Left ventricle myocardium inferior (tissue), 1 donor: Measurements from ENCODE around the gene ARAF. TPM values are rescaled to one million over a fixed set of nuclear protein-coding genes. Genes with fewer than 3 reads are reported as not detected.

Experiments
- DNase-seq: peaks from one replicate; pipeline ENCODE4 v3.0.0-alpha.2; 2020
- H3K27ac ChIP-seq: fragments of 200-600 bp; replicated peaks from 2 replicates; pipeline ENCODE4 v1.8.0; 2021
- H3K27me3 ChIP-seq: fragments of 200-600 bp; 2 replicates; pipeline ENCODE4 v1.8.0; 2021; ENCODE audit warnings: low read depth
- H3K36me3 ChIP-seq: fragments of 200-600 bp; 2 replicates; pipeline ENCODE4 v1.8.0; 2021
- H3K4me1 ChIP-seq: fragments of 200-600 bp; 2 replicates; pipeline ENCODE4 v1.8.0; 2021
- H3K4me3 ChIP-seq: fragments of 200-600 bp; 2 replicates; pipeline ENCODE4 v1.8.0; 2021; ENCODE audit warnings: mild to moderate bottlenecking, moderate library complexity
- H3K9me3 ChIP-seq: fragments of 200-600 bp; replicated peaks from 2 replicates; pipeline ENCODE4 v1.8.0; 2021
- CTCF ChIP-seq: fragments of 200-600 bp; IDR thresholded peaks from 2 replicates; pipeline ENCODE4 v1.8.0; 2021; ENCODE audit warnings: antibody characterized with exemption, mild to moderate bottlenecking, borderline replicate concordance
- intact Hi-C: fragments of 100-400 bp; cut with micrococcal nuclease; formaldehyde crosslinking; loops from one replicate; pipeline ENCODE4 v1.11.0; 2022
- total RNA-seq: library from RNA; stranded (reverse); fragmentation: NEBNext Ultra II Directional; extraction: Animal tissue kit (Norgen Biotek cat#: 25700); gene quantifications from one replicate; pipeline ENCODE4 v1.2.1, GENCODE V29; 2021
- donor health status: DM: no; HTN: yes; CAD: no; lungs with severe emphysema.

The ARAF gene
- total RNA-seq, 1 donor from 2014 or later = 76.4 TPM

- Histone ChIP-seq H3K4me3 (no peak overlapping the region), H3K9me3 (no peaks in the 10 kb centered on the region), H3K36me3 (peaks cover 56% of the 10 kb centered on the region), H3K27ac (no peak overlapping the region), H3K4me1 (peaks cover 2% of the 10 kb centered on the region), H3K27me3 (no peaks in the 10 kb centered on the region)
- peak; percentile 42 for TF ChIP-seq CTCF
- intact Hi-C loops = no loop called here
- no peak for DNase-seq
Observed at GRCh38 chrX:47568656-47569295, 7.8 kb downstream of the ARAF start.

- no peak overlapping the region for H3K4me3 ChIP-seq
- DNase-seq = no peak
- no peak overlapping the region for H3K27ac ChIP-seq
- peaks cover 5% of the 10 kb centered on the region for H3K4me1 ChIP-seq
- H3K9me3 ChIP-seq = no peaks in the 10 kb centered on the region
- peaks cover 39% of the 10 kb centered on the region for H3K36me3 ChIP-seq
- no peaks in the 10 kb centered on the region for H3K27me3 ChIP-seq
- TF ChIP-seq CTCF = no peak
- intact Hi-C loops = no loop called here
Observed at GRCh38 chrX:47570794-47571193, 9.8 kb downstream of the ARAF start.

GRCh38 chrX:47571215-47571614 lies 10.2 kb downstream of the ARAF start:
- intact Hi-C loops = no loop called here

GRCh38 chrX:47571896-47572295 lies 10.9 kb downstream of the ARAF start:
- H3K9me3 ChIP-seq = no peaks in the 10 kb centered on the region
- H3K4me3 ChIP-seq = no peak overlapping the region
- no peak for DNase-seq
- peaks cover 5% of the 10 kb centered on the region for H3K4me1 ChIP-seq
- no peak overlapping the region for H3K27ac ChIP-seq
- no peak for TF ChIP-seq CTCF
- peaks cover 31% of the 10 kb centered on the region for H3K36me3 ChIP-seq
- no peaks in the 10 kb centered on the region for H3K27me3 ChIP-seq
- intact Hi-C loops = no loop called here

More at GRCh38 chrX:47571215-47571614, 10.2 kb downstream of the ARAF start:
- H3K27me3 ChIP-seq = no peaks in the 10 kb centered on the region
- no peak for DNase-seq
- H3K4me1 ChIP-seq = peaks cover 5% of the 10 kb centered on the region
- no peak overlapping the region for H3K27ac ChIP-seq
- TF ChIP-seq CTCF = no peak
- no peak overlapping the region for H3K4me3 ChIP-seq
- no peaks in the 10 kb centered on the region for H3K9me3 ChIP-seq
- H3K36me3 ChIP-seq = peaks cover 36% of the 10 kb centered on the region

GRCh38 chrX:47572773-47573340 lies 11.9 kb downstream of the ARAF start:
- no peak for DNase-seq
- intact Hi-C loops = no loop called here
- no peak overlapping the region for H3K4me3 ChIP-seq
- H3K9me3 ChIP-seq = no peaks in the 10 kb centered on the region
- peaks cover 21% of the 10 kb centered on the region for H3K36me3 ChIP-seq
- no peak for TF ChIP-seq CTCF
- peaks cover 5% of the 10 kb centered on the region for H3K4me1 ChIP-seq
- H3K27me3 ChIP-seq = no peaks in the 10 kb centered on the region
- H3K27ac ChIP-seq = peak overlapping the region; percentile 81
